HepG2 (cell line): Measurements from ENCODE around the gene SHE.

Experiments used
- MEIS2 ChIP-seq: sonication (generic); formaldehyde crosslinking; IDR thresholded peaks from 2 replicates; pipeline ENCODE4 v1.9.0; 2021; ENCODE audit warnings: mild to moderate bottlenecking, missing genetic modification reagents
- ZKSCAN1 ChIP-seq: fragments of 150-350 bp; IDR thresholded peaks from 2 replicates; pipeline ENCODE4 v1.6.1; 2014; ENCODE audit warnings: low read length

GRCh38 chr1:154485910-154486496 is 16.2 kb downstream of the SHE start:
- TF ChIP-seq ZKSCAN1 (no peak), MEIS2 (CRISPR knock-in tag) (no peak)
